Stomach (tissue), 4 donors: ENCODE results near the gene RAVER2.

ENCODE experiments used
- CTCF ChIP-seq, 7 experiments: fragments of 450-650 bp in 4 of 7; fragments of 200-600 bp in 3 of 7; sonication (generic) in 3 of 7; IDR thresholded peaks; one replicate each; pipeline ENCODE4 v1.5.1; 2016 to 2019; ENCODE audit warnings: antibody characterized with exemption in 7 of 7, control low read depth in 2 of 7, mild to moderate bottlenecking in 1 of 7
- EP300 ChIP-seq: sonication (generic); formaldehyde crosslinking; IDR thresholded peaks from one replicate; pipeline ENCODE4 v1.6.1; 2017; ENCODE audit warnings: antibody characterized with exemption
- POLR2A ChIP-seq, 4 donors: fragments of 450-650 bp; IDR thresholded peaks; one replicate each; pipeline ENCODE4 v1.6.1; 2016; ENCODE audit warnings: antibody characterized with exemption in 4 of 4, control low read depth in 2 of 4, mild to moderate bottlenecking in 1 of 4, moderate library complexity in 1 of 4
- POLR2AphosphoS5 ChIP-seq, 3 donors: sonication (generic); formaldehyde crosslinking; IDR thresholded peaks; one replicate each; pipeline ENCODE4 v1.6.1; 2016; ENCODE audit warnings: antibody characterized with exemption in 3 of 3

DNA sequence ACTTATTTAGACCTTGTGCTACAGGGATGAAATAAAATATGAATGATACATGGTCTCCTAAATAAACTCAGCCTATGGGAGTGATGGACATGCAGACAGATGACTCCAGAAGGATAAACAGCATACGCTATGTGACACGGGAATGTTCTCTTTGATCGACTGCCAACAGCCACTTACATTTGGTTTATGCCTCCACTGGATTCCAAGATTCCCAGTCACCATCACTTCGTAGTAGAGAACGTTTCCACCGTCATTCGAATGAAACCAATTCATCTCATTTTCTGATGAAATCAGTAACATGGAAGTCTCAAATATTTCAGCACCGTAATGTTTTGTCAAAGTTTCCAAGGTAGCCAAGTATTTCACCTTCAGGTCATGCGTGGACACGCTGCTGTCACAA lies 121.8 kb downstream of the RAVER2 start:
- no peak for TF ChIP-seq CTCF (IDR thresholded peaks at IDR 0.05)
- no peak for TF ChIP-seq EP300
- no peak for TF ChIP-seq POLR2AphosphoS5 (IDR thresholded peaks at IDR 0.05)
- no peak for TF ChIP-seq POLR2A (IDR thresholded peaks at IDR 0.05)
